NT2/D1 (cell line): ENCODE results near the gene NDUFA3.

Experiments
- SUZ12 ChIP-seq: IDR thresholded peaks from 2 replicates; pipeline ENCODE4 v1.6.1; 2011; ENCODE audit not compliant: insufficient read length, insufficient read depth; ENCODE audit errors: extremely low read depth
- YY1 ChIP-seq: IDR thresholded peaks from 2 replicates; pipeline ENCODE4 v1.6.1; 2011; ENCODE audit not compliant: insufficient read length, insufficient read depth
- ZNF274 ChIP-seq: IDR thresholded peaks from 2 replicates; pipeline ENCODE4 v1.6.1; 2011; ENCODE audit warnings: mild to moderate bottlenecking, low read depth, low read length

- no peak for TF ChIP-seq SUZ12
- no peak for TF ChIP-seq YY1
- no peak for TF ChIP-seq ZNF274
Measured at GRCh38 chr19:54081032-54081431, 21.6 kb upstream of the NDUFA3 start, which contains the start of gene TARM1.
